Smooth muscle cell (in vitro differentiated cells): ENCODE data around the gene CROCC2. TPM values are rescaled to one million over a fixed set of nuclear protein-coding genes. Genes with fewer than 3 reads are reported as not detected.

ENCODE experiments used
- DNase-seq: peaks from one replicate; lab custom pipeline; 2025; ENCODE audit not compliant: unreplicated experiment; lab: John Stamatoyannopoulos, UW
- H2AFZ ChIP-seq: fragments of 200-600 bp; sonication (generic); 2 replicates; pipeline ENCODE4 v1.6.0; 2016; ENCODE audit warnings: antibody characterized with exemption, low read depth, mild to moderate bottlenecking
- H3F3A ChIP-seq: fragments of 200-600 bp; sonication (generic); 2 replicates; pipeline ENCODE4 v1.6.0; 2017; ENCODE audit warnings: antibody characterized with exemption, low read depth
- H3K27ac ChIP-seq: fragments of 200-600 bp; sonication (generic); 2 replicates; pipeline ENCODE4 v1.5.1; 2016; ENCODE audit warnings: low read depth, mild to moderate bottlenecking
- H3K27me3 ChIP-seq: fragments of 200-600 bp; sonication (generic); 2 replicates; pipeline ENCODE4 v1.6.1; 2016; ENCODE audit warnings: low read depth, mild to moderate bottlenecking
- H3K36me3 ChIP-seq: fragments of 200-600 bp; sonication (generic); 2 replicates; pipeline ENCODE4 v1.5.1; 2016; ENCODE audit warnings: low read depth
- H3K4me1 ChIP-seq: fragments of 200-600 bp; sonication (generic); 2 replicates; pipeline ENCODE4 v1.5.1; 2016; ENCODE audit warnings: low read depth
- H3K4me2 ChIP-seq: fragments of 200-600 bp; sonication (generic); 2 replicates; pipeline ENCODE4 v1.6.0; 2016; ENCODE audit warnings: mild to moderate bottlenecking
- H3K4me3 ChIP-seq: fragments of 200-600 bp; sonication (generic); 2 replicates; pipeline ENCODE4 v1.5.1; 2016; ENCODE audit warnings: mild to moderate bottlenecking
- H3K79me2 ChIP-seq: fragments of 200-600 bp; sonication (generic); 2 replicates; pipeline ENCODE4 v1.6.0; 2016; ENCODE audit warnings: low read depth, mild to moderate bottlenecking
- H3K9ac ChIP-seq: fragments of 200-600 bp; sonication (generic); 2 replicates; pipeline ENCODE4 v1.6.0; 2016; ENCODE audit warnings: low read depth
- H3K9me3 ChIP-seq: fragments of 200-600 bp; sonication (generic); replicated peaks from 2 replicates; pipeline ENCODE4 v1.5.1; 2016; ENCODE audit warnings: low read depth
- H4K20me1 ChIP-seq: fragments of 200-600 bp; sonication (generic); 2 replicates; pipeline ENCODE4 v1.6.0; 2016; ENCODE audit warnings: low read depth
- WGBS: methylation state at CpG from one replicate; pipeline ENCODE4 v1.1.7; 2016; ENCODE audit warnings: low lambda C conversion rate; 5-methylcytosine and 5-hydroxymethylcytosine counted together
- polyA plus RNA-seq: library from polyadenylated mRNA; unstranded; fragments of >200 nt; fragmentation: Nextera tagmentation; extraction: Ambion mirVana; gene quantifications from 2 replicates; pipeline ENCODE4 v1.2.1, GENCODE V29; 2016
- total RNA-seq: library from RNA; depleted of rRNA; stranded (reverse); fragments of >200 nt; gene quantifications from 2 replicates; pipeline ENCODE4 v1.2.3, GENCODE V29; 2014
- TF ChIP-seq, protein P1 (sequence below): fragments of 200-600 bp; sonication (generic); IDR thresholded peaks from 2 replicates; pipeline ENCODE4 v1.5.1; 2017; ENCODE audit warnings: borderline replicate concordance, mild to moderate bottlenecking, antibody characterized with exemption; ENCODE audit not compliant: insufficient read depth, poor library complexity, severe bottlenecking

Gene CROCC2
- total and polyA plus RNA-seq, 2 experiments from 2014 or later, result not detected

DNA sequence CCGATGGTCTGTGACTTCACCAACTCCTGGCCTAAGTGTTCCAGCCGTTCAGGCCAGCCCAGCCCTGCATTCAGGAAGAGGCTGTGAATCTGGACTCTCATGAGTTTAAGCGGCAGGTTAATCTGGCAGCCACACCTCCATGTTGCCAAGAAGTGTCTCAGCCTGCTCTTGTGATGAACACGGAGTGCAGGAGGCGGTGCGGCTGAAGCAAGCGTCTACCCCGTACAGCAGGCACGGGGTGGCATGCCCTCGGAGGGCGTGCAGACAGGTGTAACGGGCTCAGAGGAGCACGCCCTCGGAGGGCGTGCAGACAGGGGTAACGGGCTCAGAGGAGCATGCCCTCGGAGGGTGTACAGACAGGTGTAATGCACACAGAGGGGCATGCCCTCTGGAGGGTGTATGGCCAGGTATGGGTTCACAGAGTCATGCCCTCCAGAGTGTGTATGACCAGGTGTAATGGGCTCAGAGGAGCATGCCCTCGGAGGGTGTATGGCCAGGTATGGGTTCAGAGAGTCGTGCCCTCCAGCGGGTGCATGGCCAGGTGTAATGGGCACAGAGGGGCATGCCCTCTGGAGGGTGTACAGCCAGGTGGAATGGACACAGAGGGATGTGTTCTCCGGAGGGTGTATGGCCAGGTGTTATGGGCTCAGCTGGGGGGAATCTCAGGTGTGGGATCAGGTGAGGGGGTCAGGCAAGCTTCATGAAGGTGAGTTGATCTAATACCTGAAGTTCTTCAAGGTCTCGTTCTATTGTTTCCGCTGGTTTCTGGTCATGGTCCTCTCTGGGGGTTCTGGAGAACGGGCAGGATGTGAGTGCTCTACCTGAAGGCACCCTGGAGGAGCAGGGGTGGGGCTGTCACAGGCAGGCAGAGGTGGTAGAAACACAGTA is 22.6 kb downstream of the CROCC2 start:
- no peak overlapping the region for H3K27ac ChIP-seq
- no peak overlapping the region for H3K9ac ChIP-seq
- no peaks in the 10 kb centered on the region for H3K27me3 ChIP-seq
- no peaks in the 10 kb centered on the region for H3F3A ChIP-seq
- DNase-seq, result no peak
- no peak overlapping the region for H3K4me3 ChIP-seq
- no peaks in the 10 kb centered on the region for H3K36me3 ChIP-seq
- TF ChIP-seq, protein P1, sequence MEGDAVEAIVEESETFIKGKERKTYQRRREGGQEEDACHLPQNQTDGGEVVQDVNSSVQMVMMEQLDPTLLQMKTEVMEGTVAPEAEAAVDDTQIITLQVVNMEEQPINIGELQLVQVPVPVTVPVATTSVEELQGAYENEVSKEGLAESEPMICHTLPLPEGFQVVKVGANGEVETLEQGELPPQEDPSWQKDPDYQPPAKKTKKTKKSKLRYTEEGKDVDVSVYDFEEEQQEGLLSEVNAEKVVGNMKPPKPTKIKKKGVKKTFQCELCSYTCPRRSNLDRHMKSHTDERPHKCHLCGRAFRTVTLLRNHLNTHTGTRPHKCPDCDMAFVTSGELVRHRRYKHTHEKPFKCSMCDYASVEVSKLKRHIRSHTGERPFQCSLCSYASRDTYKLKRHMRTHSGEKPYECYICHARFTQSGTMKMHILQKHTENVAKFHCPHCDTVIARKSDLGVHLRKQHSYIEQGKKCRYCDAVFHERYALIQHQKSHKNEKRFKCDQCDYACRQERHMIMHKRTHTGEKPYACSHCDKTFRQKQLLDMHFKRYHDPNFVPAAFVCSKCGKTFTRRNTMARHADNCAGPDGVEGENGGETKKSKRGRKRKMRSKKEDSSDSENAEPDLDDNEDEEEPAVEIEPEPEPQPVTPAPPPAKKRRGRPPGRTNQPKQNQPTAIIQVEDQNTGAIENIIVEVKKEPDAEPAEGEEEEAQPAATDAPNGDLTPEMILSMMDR, result no peak
- no peaks in the 10 kb centered on the region for H3K79me2 ChIP-seq
- no peak overlapping the region for H3K4me2 ChIP-seq
- no peak overlapping the region for H2AFZ ChIP-seq
- H3K4me1 ChIP-seq, result no peaks in the 10 kb centered on the region
- 92% methylated on average over 24 of the region's 24 CpGs for WGBS
- no peaks in the 10 kb centered on the region for H3K9me3 ChIP-seq
- H4K20me1 ChIP-seq, result no peaks in the 10 kb centered on the region

- H3F3A ChIP-seq, result no peaks in the 10 kb centered on the region
- no peak overlapping the region for H3K4me3 ChIP-seq
- no peak overlapping the region for H3K9ac ChIP-seq
- H3K79me2 ChIP-seq, result no peaks in the 10 kb centered on the region
- DNase-seq, result no peak
- H3K4me2 ChIP-seq, result no peak overlapping the region
- no peaks in the 10 kb centered on the region for H3K4me1 ChIP-seq
- H2AFZ ChIP-seq, result no peak overlapping the region
- no peaks in the 10 kb centered on the region for H3K9me3 ChIP-seq
- H3K27me3 ChIP-seq, result no peaks in the 10 kb centered on the region
- TF ChIP-seq, protein P1, result no peak
- no peak overlapping the region for H3K27ac ChIP-seq
- no peaks in the 10 kb centered on the region for H4K20me1 ChIP-seq
- no peaks in the 10 kb centered on the region for H3K36me3 ChIP-seq
- 79% methylated on average over 8 of the region's 10 CpGs for WGBS
Observed at GRCh38 chr2:240929364-240930095, 23.4 kb downstream of the CROCC2 start.

DNA sequence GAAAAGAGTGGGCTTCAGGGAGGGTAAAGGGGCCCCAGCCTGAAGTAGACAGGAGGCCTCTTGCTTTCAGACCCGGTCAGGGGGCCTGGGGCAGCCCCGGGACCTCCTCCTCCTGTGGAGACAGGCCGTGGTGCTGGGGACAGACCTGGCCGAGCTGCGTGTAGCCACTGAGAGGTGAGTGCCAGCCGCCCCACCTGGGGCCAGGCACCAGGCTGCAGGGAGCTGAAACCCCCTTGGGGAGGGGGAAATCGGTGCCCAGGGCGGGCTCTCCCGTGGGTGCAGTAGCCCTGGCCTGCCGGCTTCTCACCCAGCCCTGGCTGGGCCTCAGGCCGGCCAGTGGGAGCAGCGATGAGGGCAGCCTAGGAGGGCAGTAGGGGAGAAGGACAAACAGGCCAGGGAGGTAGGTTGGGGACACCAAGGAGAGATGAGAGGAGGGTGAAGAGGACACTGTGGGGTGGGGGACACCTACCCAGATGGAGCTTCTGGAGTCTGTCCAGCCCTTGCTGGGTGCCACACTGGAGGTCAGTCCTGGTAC is 24.0 kb downstream of the CROCC2 start:
- TF ChIP-seq, protein P1, result no peak
- H3K79me2 ChIP-seq, result no peaks in the 10 kb centered on the region
- DNase-seq, result no peak
- no peak overlapping the region for H3K4me2 ChIP-seq
- H2AFZ ChIP-seq, result no peak overlapping the region
- H3K36me3 ChIP-seq, result no peaks in the 10 kb centered on the region
- H4K20me1 ChIP-seq, result no peaks in the 10 kb centered on the region
- 96% methylated on average over 12 of the region's 12 CpGs for WGBS
- no peak overlapping the region for H3K9ac ChIP-seq
- no peak overlapping the region for H3K4me3 ChIP-seq
- no peaks in the 10 kb centered on the region for H3K27me3 ChIP-seq
- H3K27ac ChIP-seq, result no peak overlapping the region
- no peaks in the 10 kb centered on the region for H3F3A ChIP-seq
- no peaks in the 10 kb centered on the region for H3K4me1 ChIP-seq
- H3K9me3 ChIP-seq, result no peaks in the 10 kb centered on the region
